NB4 (cell line): ENCODE measurements around the gene GALNT9.

Experiments used
- DNase-seq: peaks from one replicate; pipeline ENCODE4 v3.0.0; 2010; ENCODE audit warnings: low read depth
- H3K4me3 ChIP-seq: one replicate; pipeline ENCODE4 v1.5.1; 2011; ENCODE audit warnings: mild to moderate bottlenecking, low read depth, low read length, moderate library complexity
- CTCF ChIP-seq: IDR thresholded peaks from one replicate; pipeline ENCODE4 v1.5.1; 2012; ENCODE audit warnings: low read depth, low read length
- MAX ChIP-seq: IDR thresholded peaks from 2 replicates; pipeline ENCODE4 v1.6.1; 2011; ENCODE audit warnings: low read depth, low read length
- MYC ChIP-seq: IDR thresholded peaks from 2 replicates; pipeline ENCODE4 v1.6.1; 2011; ENCODE audit warnings: low read depth, low read length
- POLR2A ChIP-seq: IDR thresholded peaks from 2 replicates; pipeline ENCODE4 v1.6.1; 2011; ENCODE audit warnings: mild to moderate bottlenecking; ENCODE audit not compliant: insufficient read length; ENCODE audit errors: extremely low read depth

Gene GALNT9

GRCh38 chr12:132182711-132183365 lies 146.6 kb downstream of the GALNT9 start:
- H3K4me3 ChIP-seq = no peak overlapping the region
- TF ChIP-seq POLR2A (no peak), CTCF (no peak), MAX (no peak), MYC (no peak)
- DNase-seq = no peak

- TF ChIP-seq MYC (no peak), POLR2A (no peak), MAX (no peak), CTCF (no peak)
- no peak overlapping the region for H3K4me3 ChIP-seq
- DNase-seq = no peak
Observed at GRCh38 chr12:132182206-132182710, 147.1 kb downstream of the GALNT9 start.

DNA sequence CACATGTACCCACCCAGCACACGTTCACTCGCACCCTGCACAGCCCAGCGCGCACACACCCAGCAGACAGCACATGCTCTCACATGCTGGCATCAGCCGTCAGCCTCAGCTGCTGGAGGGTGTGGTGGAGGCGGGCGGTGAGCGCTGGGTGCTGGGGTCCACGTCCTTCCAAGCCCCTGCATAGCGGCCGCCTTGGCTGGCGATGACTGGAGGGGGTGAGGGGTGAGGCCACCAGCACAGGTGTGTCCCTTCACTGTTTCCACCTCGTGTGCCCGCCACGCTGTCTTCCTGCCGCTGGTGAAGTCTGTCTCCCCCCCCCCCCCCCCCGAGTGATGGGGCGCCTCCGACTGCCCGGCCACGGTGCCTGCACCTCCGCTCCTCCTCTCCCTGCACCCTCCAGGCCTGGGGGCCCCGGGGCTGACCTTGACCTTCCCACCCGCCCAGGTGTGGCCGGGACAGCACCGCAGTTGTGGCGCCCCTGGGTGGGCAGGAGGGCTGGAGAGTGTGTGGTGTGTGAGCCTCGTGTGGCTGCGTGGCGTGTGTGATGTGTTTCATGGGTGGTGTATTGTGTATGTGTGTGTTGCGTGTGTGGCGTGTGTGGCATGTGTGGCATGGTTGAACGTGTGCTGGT lies 147.7 kb downstream of the GALNT9 start:
- TF ChIP-seq MYC (no peak), CTCF (no peak), POLR2A (no peak), MAX (no peak)
- no peak for DNase-seq

GRCh38 chr12:132180648-132181546 lies 148.5 kb downstream of the GALNT9 start:
- H3K4me3 ChIP-seq = no peak overlapping the region
- no peak for DNase-seq
- TF ChIP-seq CTCF (no peak), POLR2A (no peak), MAX (no peak), MYC (no peak)

More for the DNA sequence above, 147.7 kb downstream of the GALNT9 start:
- no peak overlapping the region for H3K4me3 ChIP-seq

- no peak overlapping the region for H3K4me3 ChIP-seq
- TF ChIP-seq MYC = no peak
Observed at GRCh38 chr12:132179431-132180362, 149.7 kb downstream of the GALNT9 start.

More at GRCh38 chr12:132179431-132180362, 149.7 kb downstream of the GALNT9 start:
- no peak for DNase-seq
